NT2/D1 (cell line): ENCODE results near the gene SAFB.

ENCODE experiments used
- SUZ12 ChIP-seq: IDR thresholded peaks from 2 replicates; pipeline ENCODE4 v1.6.1; 2011; ENCODE audit not compliant: insufficient read length, insufficient read depth; ENCODE audit errors: extremely low read depth
- ZNF274 ChIP-seq: IDR thresholded peaks from 2 replicates; pipeline ENCODE4 v1.6.1; 2011; ENCODE audit warnings: mild to moderate bottlenecking, low read depth, low read length

DNA sequence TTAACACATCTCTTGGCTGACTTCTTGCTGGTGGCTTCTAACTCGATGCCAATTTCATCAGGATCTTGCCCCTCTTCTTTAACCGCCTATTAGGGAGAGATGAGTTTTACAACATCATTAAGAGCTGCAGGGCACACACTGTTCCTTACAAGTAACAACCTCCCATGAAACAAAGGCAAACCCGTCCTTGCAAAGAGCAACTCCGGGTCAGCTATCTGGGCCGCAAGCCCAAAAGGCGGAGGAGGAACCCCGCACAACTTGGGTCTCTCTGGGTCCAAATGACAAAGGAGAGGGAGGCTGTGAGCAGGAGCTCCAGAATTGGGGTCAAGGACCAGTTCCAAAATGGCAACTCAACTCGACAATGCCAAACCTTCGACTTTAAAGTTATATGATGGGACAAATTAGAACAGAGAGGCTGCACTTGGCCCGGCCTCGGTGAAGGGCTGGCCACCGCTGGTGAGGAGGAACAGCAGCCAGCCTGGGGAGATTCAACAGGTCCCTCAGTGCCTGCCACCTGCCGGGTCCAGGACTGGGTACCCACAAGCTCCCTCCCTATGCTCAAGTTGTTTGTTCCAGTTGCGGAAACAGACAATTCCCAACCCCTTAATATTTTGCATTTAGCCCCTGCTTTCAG is 1.5 kb upstream of the SAFB start:
- no peak for TF ChIP-seq ZNF274
- TF ChIP-seq SUZ12, result no peak
